Peyer's patch (tissue), 4 donors: ENCODE measurements around the gene TCP10L.

ENCODE experiments used
- CTCF ChIP-seq, 6 experiments: fragments of 450-650 bp in 4 of 6; fragments of 200-600 bp in 2 of 6; sonication (generic) in 1 of 6; IDR thresholded peaks; one replicate each; pipeline ENCODE4 v1.5.1; 2017 to 2019; ENCODE audit warnings: antibody characterized with exemption in 6 of 6, mild to moderate bottlenecking in 3 of 6, moderate library complexity in 1 of 6
- POLR2A ChIP-seq, 2 donors: fragments of 450-650 bp; IDR thresholded peaks; one replicate each; pipeline ENCODE4 v1.5.1; 2017; ENCODE audit warnings: antibody characterized with exemption in 2 of 2, mild to moderate bottlenecking in 2 of 2, moderate library complexity in 2 of 2

- no peak for TF ChIP-seq POLR2A (IDR thresholded peaks at IDR 0.05)
- no peak for TF ChIP-seq CTCF (IDR thresholded peaks at IDR 0.05)
Measured at GRCh38 chr21:32533611-32534010, 51.7 kb downstream of the TCP10L start.
